Neural cell (in vitro differentiated cells): ENCODE measurements around the gene CRACR2B. TPM values are rescaled to one million over a fixed set of nuclear protein-coding genes. Genes with fewer than 3 reads are reported as not detected.

Experiments
- H2AFZ ChIP-seq: fragments of 200-600, 300-800 bp; sonication (generic), shearing (Covaris generic); 2 replicates; pipeline ENCODE4 v1.6.0; 2014; ENCODE audit warnings: low read depth, mild to moderate bottlenecking, antibody characterized with exemption, low read length, moderate library complexity
- H3F3A ChIP-seq: fragments of 200-600 bp; shearing (Covaris generic); 2 replicates; pipeline ENCODE4 v1.6.1; 2016; ENCODE audit warnings: mild to moderate bottlenecking, moderate library complexity, mixed read lengths, antibody characterized with exemption, low read length; ENCODE audit not compliant: insufficient read depth, poor library complexity, severe bottlenecking
- H3K27ac ChIP-seq: fragments of 200-600, 300-800 bp; sonication (generic), shearing (Covaris generic); 2 replicates; pipeline ENCODE4 v1.5.1; 2014; ENCODE audit warnings: mild to moderate bottlenecking, low read length, moderate library complexity
- H3K27me3 ChIP-seq: fragments of 300-800, 200-600 bp; sonication (generic), shearing (Covaris generic); 2 replicates; pipeline ENCODE4 v1.6.0; 2014; ENCODE audit warnings: mild to moderate bottlenecking, low read depth, low read length, moderate library complexity; ENCODE audit not compliant: insufficient read depth
- H3K36me3 ChIP-seq: fragments of 300-800, 200-600 bp; sonication (generic), shearing (Covaris generic); 2 replicates; pipeline ENCODE4 v1.5.1; 2014; ENCODE audit warnings: mild to moderate bottlenecking, antibody characterized with exemption, low read length, moderate library complexity; ENCODE audit not compliant: insufficient read depth
- H3K4me2 ChIP-seq: fragments of 300-800, 200-600 bp; sonication (generic), shearing (Covaris generic); 2 replicates; pipeline ENCODE4 v1.6.0; 2014; ENCODE audit warnings: mild to moderate bottlenecking, low read length
- H3K4me3 ChIP-seq: fragments of 300-800, 200-600 bp; sonication (generic), shearing (Covaris generic); 2 replicates; pipeline ENCODE4 v1.5.1; 2014; ENCODE audit warnings: mild to moderate bottlenecking, low read length, moderate library complexity
- H3K79me2 ChIP-seq: fragments of 200-600 bp; shearing (Covaris generic); replicated peaks from 2 replicates; pipeline ENCODE4 v1.6.0; 2014; ENCODE audit warnings: mild to moderate bottlenecking, low read length, moderate library complexity; ENCODE audit not compliant: insufficient read depth
- H3K9ac ChIP-seq: fragments of 300-800, 200-600 bp; sonication (generic), shearing (Covaris generic); 2 replicates; pipeline ENCODE4 v1.6.1; 2016; ENCODE audit warnings: mild to moderate bottlenecking, low read length, mixed read lengths
- H3K9me2 ChIP-seq: fragments of 200-600 bp; shearing (Covaris generic); 2 replicates; pipeline ENCODE4 v1.6.1; 2016; ENCODE audit warnings: mild to moderate bottlenecking, low read length, mixed read lengths; ENCODE audit not compliant: insufficient read depth
- H3K9me3 ChIP-seq: fragments of 200-600, 300-800 bp; sonication (generic), shearing (Covaris generic); 2 replicates; pipeline ENCODE4 v1.6.1; 2016; ENCODE audit warnings: mild to moderate bottlenecking, mixed run types, low read length, moderate library complexity, mixed read lengths
- H4K20me1 ChIP-seq: fragments of 200-600 bp; shearing (Covaris generic); 2 replicates; pipeline ENCODE4 v1.6.1; 2016; ENCODE audit warnings: mild to moderate bottlenecking, mixed run types; ENCODE audit not compliant: insufficient read depth
- CTCF ChIP-seq: fragments of 450-650 bp; IDR thresholded peaks from 2 replicates; pipeline ENCODE4 v1.5.1; 2014; ENCODE audit warnings: antibody characterized with exemption, mild to moderate bottlenecking, moderate library complexity; ENCODE audit not compliant: poor library complexity, severe bottlenecking
- EP300 ChIP-seq: fragments of 450-650 bp; conservative IDR thresholded peaks from 2 replicates; pipeline ENCODE4 v1.6.1; 2014; ENCODE audit warnings: antibody characterized with exemption, mild to moderate bottlenecking, moderate library complexity; ENCODE audit not compliant: poor library complexity, severe bottlenecking
- EZH2 ChIP-seq: fragments of 200-600, 300-800 bp; shearing (Covaris generic), sonication (generic); IDR thresholded peaks from 2 replicates; pipeline ENCODE4 v1.6.1; 2014; ENCODE audit warnings: antibody characterized with exemption, low read length, borderline replicate concordance, mild to moderate bottlenecking; ENCODE audit not compliant: insufficient read depth, poor library complexity, severe bottlenecking
- MXI1 ChIP-seq: fragments of 450-650 bp; conservative IDR thresholded peaks from 2 replicates; pipeline ENCODE4 v1.6.1; 2014; ENCODE audit warnings: antibody characterized with exemption, mild to moderate bottlenecking; ENCODE audit not compliant: poor library complexity, severe bottlenecking
- POLR2AphosphoS5 ChIP-seq: IDR thresholded peaks from 2 replicates; pipeline ENCODE4 v1.6.1; 2012
- RAD21 ChIP-seq: fragments of 450-650 bp; conservative IDR thresholded peaks from 2 replicates; pipeline ENCODE4 v1.6.1; 2014; ENCODE audit warnings: antibody characterized with exemption, mild to moderate bottlenecking, moderate library complexity
- REST ChIP-seq: IDR thresholded peaks from 2 replicates; pipeline ENCODE4 v1.6.1; 2012; ENCODE audit warnings: borderline replicate concordance
- SMC3 ChIP-seq: fragments of 450-650 bp; conservative IDR thresholded peaks from 2 replicates; pipeline ENCODE4 v1.6.1; 2014; ENCODE audit warnings: antibody characterized with exemption, mild to moderate bottlenecking, moderate library complexity; ENCODE audit not compliant: poor library complexity
- TAF1 ChIP-seq: IDR thresholded peaks from 2 replicates; pipeline ENCODE4 v1.6.1; 2012; ENCODE audit warnings: low read depth
- polyA plus RNA-seq: library from polyadenylated mRNA; depleted of rRNA; stranded (reverse); fragments of >200 nt; gene quantifications from 2 replicates; pipeline ENCODE4 v1.2.3, GENCODE V29; 2014

The CRACR2B gene
- polyA plus RNA-seq, 1 donor from 2014 or later, result 1.2 TPM

GRCh38 chr11:796565-797295, 31.0 kb upstream of the CRACR2B start:
- no peaks in the 10 kb centered on the region for H3K36me3 ChIP-seq
- H2AFZ ChIP-seq, result no peak overlapping the region
- TF ChIP-seq POLR2AphosphoS5 (no peak), TAF1 (no peak), REST (no peak), RAD21 (no peak), SMC3 (no peak), EZH2 (no peak), CTCF (no peak), EP300 (no peak), MXI1 (no peak)
- no peaks in the 10 kb centered on the region for H3K9me2 ChIP-seq
- no peaks in the 10 kb centered on the region for H3K27me3 ChIP-seq
- no peaks in the 10 kb centered on the region for H3F3A ChIP-seq
- peak overlapping the region; percentile 63 for H3K4me2 ChIP-seq
- peak overlapping the region; percentile 100 for H3K4me3 ChIP-seq
- peak overlapping the region; percentile 99 for H3K9ac ChIP-seq
- no peaks in the 10 kb centered on the region for H3K9me3 ChIP-seq
- peaks cover 13% of the 10 kb centered on the region for H3K79me2 ChIP-seq
- no peaks in the 10 kb centered on the region for H4K20me1 ChIP-seq
- peak overlapping the region; percentile 99 for H3K27ac ChIP-seq

GRCh38 chr11:797296-798092, 30.2 kb upstream of the CRACR2B start:
- peak overlapping the region; percentile 68 for H2AFZ ChIP-seq
- no peaks in the 10 kb centered on the region for H3F3A ChIP-seq
- TF ChIP-seq SMC3 (no peak), POLR2AphosphoS5 (peak; percentile 67), REST (no peak), TAF1 (peak; percentile 53), MXI1 (peak; percentile 78)
- H4K20me1 ChIP-seq, result no peaks in the 10 kb centered on the region
- H3K9me2 ChIP-seq, result no peaks in the 10 kb centered on the region
- H3K79me2 ChIP-seq, result peaks cover 13% of the 10 kb centered on the region
- H3K27ac ChIP-seq, result peak overlapping the region; percentile 99
- no peaks in the 10 kb centered on the region for H3K9me3 ChIP-seq
- no peaks in the 10 kb centered on the region for H3K27me3 ChIP-seq
- no peaks in the 10 kb centered on the region for H3K36me3 ChIP-seq
- H3K4me3 ChIP-seq, result peak overlapping the region; percentile 100
- H3K4me2 ChIP-seq, result peak overlapping the region; percentile 63
- peak overlapping the region; percentile 99 for H3K9ac ChIP-seq
